Smooth muscle cell of the pulmonary artery (primary cell): Measurements from ENCODE around the gene USP17L28. TPM values are rescaled to one million over a fixed set of nuclear protein-coding genes. Genes with fewer than 3 reads are reported as not detected.

Experiments
- total RNA-seq: library from RNA; depleted of rRNA; stranded (reverse); fragments of >200 nt; gene quantifications from 2 replicates; pipeline ENCODE4 v1.2.3, GENCODE V29; 2014

The USP17L28 gene, protein sequence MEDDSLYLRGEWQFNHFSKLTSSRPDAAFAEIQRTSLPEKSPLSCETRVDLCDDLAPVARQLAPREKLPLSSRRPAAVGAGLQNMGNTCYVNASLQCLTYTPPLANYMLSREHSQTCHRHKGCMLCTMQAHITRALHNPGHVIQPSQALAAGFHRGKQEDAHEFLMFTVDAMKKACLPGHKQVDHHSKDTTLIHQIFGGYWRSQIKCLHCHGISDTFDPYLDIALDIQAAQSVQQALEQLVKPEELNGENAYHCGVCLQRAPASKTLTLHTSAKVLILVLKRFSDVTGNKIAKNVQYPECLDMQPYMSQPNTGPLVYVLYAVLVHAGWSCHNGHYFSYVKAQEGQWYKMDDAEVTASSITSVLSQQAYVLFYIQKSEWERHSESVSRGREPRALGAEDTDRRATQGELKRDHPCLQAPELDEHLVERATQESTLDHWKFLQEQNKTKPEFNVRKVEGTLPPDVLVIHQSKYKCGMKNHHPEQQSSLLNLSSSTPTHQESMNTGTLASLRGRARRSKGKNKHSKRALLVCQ
- not detected in 2 replicates for total RNA-seq

GRCh38 chr4:9348593-9348992 is at the start of gene USP17L28:
Gene USP17L28 (plus strand): TSS chr4:9348893. CDS start chr4:9348893, 0 bp downstream.

GRCh38 chr4:9324865-9325264 is 23.8 kb upstream of the USP17L28 start, which contains the start of gene USP17L24:
Gene USP17L24 (plus strand): TSS chr4:9325165. CDS start chr4:9325165, 0 bp downstream.

GRCh38 chr4:9329611-9330010 is 19.1 kb upstream of the USP17L28 start, which contains the start of gene USP17L25:
Gene USP17L25 (plus strand): TSS chr4:9329911. CDS start chr4:9329911, 0 bp downstream.

GRCh38 chr4:9334358-9334757 is 14.3 kb upstream of the USP17L28 start, which contains the start of gene USP17L26:
Gene USP17L26 (plus strand): TSS chr4:9334658. CDS start chr4:9334658, 0 bp downstream.

DNA sequence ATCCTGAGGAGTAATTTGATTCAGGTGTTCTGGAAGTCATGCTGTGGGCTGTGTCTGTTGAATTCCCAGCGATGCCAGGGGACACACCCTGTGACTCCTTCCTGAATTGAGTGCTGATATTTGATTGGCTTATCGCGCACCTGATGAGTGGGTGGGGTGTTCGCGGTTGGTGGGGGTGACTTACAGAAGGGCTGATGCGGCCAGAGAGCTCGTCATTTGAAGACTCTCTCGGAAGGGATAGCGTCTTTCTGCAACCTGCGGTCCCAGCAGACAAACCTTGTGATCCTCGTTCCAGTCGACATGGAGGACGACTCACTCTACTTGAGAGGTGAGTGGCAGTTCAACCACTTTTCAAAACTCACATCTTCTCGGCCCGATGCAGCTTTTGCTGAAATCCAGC is 9.6 kb upstream of the USP17L28 start, which contains the start of gene USP17L5:
USP17L5 (plus strand) TSS at position 301 of the 400 bp plus-strand sequence; CDS start at position 301, 0 bp downstream.

GRCh38 chr4:9343848-9344247 is 4.8 kb upstream of the USP17L28 start, which contains the start of gene USP17L27:
Gene USP17L27 (plus strand): TSS chr4:9344148. CDS start chr4:9344148, 0 bp downstream.

GRCh38 chr4:9353338-9353737 is 4.6 kb downstream of the USP17L28 start, which contains the start of gene USP17L29:
Gene USP17L29 (plus strand): TSS chr4:9353638. CDS start chr4:9353638, 0 bp downstream.

GRCh38 chr4:9362829-9363228 is 14.1 kb downstream of the USP17L28 start, which contains the start of gene USP17L30:
Gene USP17L30 (plus strand): TSS chr4:9363129. CDS start chr4:9363129, 0 bp downstream.

Other genes starting within 250 kb of the USP17L28 start
- gene FAM90A26, start 178.5 kb upstream of the USP17L28 start, total RNA-seq: not detected in 2 replicates
- gene USP17L10, start 138.2 kb upstream of the USP17L28 start, total RNA-seq: not detected in 2 replicates
- not detected in 2 replicates for gene USP17L11, start 133.5 kb upstream of the USP17L28 start, total RNA-seq
- not detected in 2 replicates for gene USP17L12, start 128.7 kb upstream of the USP17L28 start, total RNA-seq
- gene USP17L13, start 124.0 kb upstream of the USP17L28 start, total RNA-seq: not detected in 2 replicates
- gene USP17L15, start 114.5 kb upstream of the USP17L28 start, total RNA-seq: not detected in 2 replicates
- gene USP17L17, start 105.0 kb upstream of the USP17L28 start, total RNA-seq: not detected in 2 replicates
- not detected in 2 replicates for gene USP17L18, start 100.3 kb upstream of the USP17L28 start, total RNA-seq
- not detected in 2 replicates for gene USP17L19, start 95.5 kb upstream of the USP17L28 start, total RNA-seq
- not detected in 2 replicates for gene USP17L20, start 90.8 kb upstream of the USP17L28 start, total RNA-seq
- gene USP17L21, start 86.0 kb upstream of the USP17L28 start, total RNA-seq: not detected in 2 replicates
- not detected in 2 replicates for gene USP17L22, start 81.3 kb upstream of the USP17L28 start, total RNA-seq
- gene USP17L24, start 23.7 kb upstream of the USP17L28 start, total RNA-seq: not detected in 2 replicates
- not detected in 2 replicates for gene USP17L25, start 19.0 kb upstream of the USP17L28 start, total RNA-seq
- not detected in 2 replicates for gene USP17L26, start 14.2 kb upstream of the USP17L28 start, total RNA-seq
- gene USP17L5, start 9.5 kb upstream of the USP17L28 start, total RNA-seq: not detected in 2 replicates
- not detected in 2 replicates for gene USP17L27, start 4.7 kb upstream of the USP17L28 start, total RNA-seq
- not detected in 2 replicates for gene USP17L29, start 4.7 kb downstream of the USP17L28 start, total RNA-seq
- not detected in 2 replicates for gene USP17L30, start 14.2 kb downstream of the USP17L28 start, total RNA-seq
- gene DEFB131A, start 95.5 kb downstream of the USP17L28 start, total RNA-seq: not detected in 2 replicates